HepG2 (cell line): ENCODE measurements around the gene SCARB2. TPM values are rescaled to one million over a fixed set of nuclear protein-coding genes. Genes with fewer than 3 reads are reported as not detected.

Experiments
- ATAC-seq: fragments of 200-7000 bp; cut with Tn5 transposase; 3 replicates; pipeline ENCODE4 v1.9.1; 2020; ENCODE audit warnings: mild to moderate bottlenecking, moderate library complexity
- BruUV-seq: library from RNA; stranded (reverse); fragments of 400-500 nt; replicated peaks from 2 replicates; lab custom pipeline; 2021; lab: Mats Ljungman, UMichigan
- CTCF ChIA-PET: fragments of 300-600 bp; formaldehyde crosslinking; extraction: SDS; loops from one replicate; lab custom pipeline; 2021; ENCODE audit warnings: low total read pairs, inconsistent platforms, low intra/inter-chr PET ratio; lab: Yijun Ruan, JAX
- POLR2A ChIA-PET: fragments of 350-600 bp; sonication (Branson Sonifier 250); formaldehyde crosslinking; loops from one replicate; lab custom pipeline; 2020; ENCODE audit warnings: antibody characterized with exemption, inconsistent platforms; lab: Yijun Ruan, JAX
- DNase-seq: peaks from one replicate; pipeline ENCODE4 v3.0.0-alpha.2; 2015; ENCODE audit warnings: low spot score
- FAIRE-seq: peaks from 3 replicates; lab custom pipeline; 2011; peaks lifted over from hg19 to GRCh38; lab: Jason Lieb, UNC
- H2AFZ ChIP-seq: one replicate; pipeline ENCODE4 v1.6.1; 2011; ENCODE audit warnings: low read length, inconsistent platforms
- H3K27ac ChIP-seq: fragments of 300-600 bp; 3 replicates; pipeline ENCODE4 v1.8.0; 2011; ENCODE audit warnings: mixed run types, mild to moderate bottlenecking, mixed read lengths, low read length, inconsistent platforms; ENCODE audit not compliant: insufficient read depth; ENCODE audit errors: extremely low read length
- H3K27me3 ChIP-seq, 2 experiments: fragments of 200-600 bp in 1 of 2; 2 replicates in 1 of 2; 3 replicates in 1 of 2; pipeline versions ENCODE4 v1.6.0 to v1.8.0; 2011; ENCODE audit warnings: low read length in 2 of 2, mild to moderate bottlenecking in 2 of 2, moderate library complexity in 2 of 2, inconsistent platforms in 1 of 2; ENCODE audit not compliant: insufficient read depth in 2 of 2, control insufficient read depth in 1 of 2
- H3K36me3 ChIP-seq, 2 experiments: fragments of 200-600 bp in 1 of 2; replicated peaks in 1 of 2; 2 replicates in 1 of 2; 3 replicates in 1 of 2; pipeline versions ENCODE4 v1.5.1 to v1.8.0; 2011; ENCODE audit warnings: low read length in 2 of 2, inconsistent platforms in 1 of 2; ENCODE audit not compliant: insufficient read depth in 2 of 2, control insufficient read depth in 1 of 2
- H3K4me1 ChIP-seq: 2 replicates; pipeline ENCODE4 v1.5.1; 2012; ENCODE audit warnings: low read length, inconsistent platforms; ENCODE audit not compliant: insufficient read depth
- H3K4me2 ChIP-seq: 2 replicates; pipeline ENCODE4 v1.6.0; 2011; ENCODE audit warnings: low read depth, low read length, inconsistent platforms
- H3K4me3 ChIP-seq, 3 experiments: fragments of 200-600 bp in 1 of 3; sonication (generic), shearing (Covaris generic) in 1 of 3; replicated peaks in 1 of 3; 2 replicates each; pipeline ENCODE4 v1.5.1; 2011 to 2016; ENCODE audit warnings: low read length in 3 of 3, inconsistent platforms in 2 of 3, low read depth in 2 of 3, mild to moderate bottlenecking in 2 of 3, control low read depth in 1 of 3, mixed read lengths in 1 of 3; ENCODE audit not compliant: insufficient read depth in 1 of 3
- H3K79me2 ChIP-seq: one replicate; pipeline ENCODE4 v1.6.1; 2011; ENCODE audit warnings: low read length, inconsistent platforms; ENCODE audit not compliant: insufficient read depth
- H3K9ac ChIP-seq: 2 replicates; pipeline ENCODE4 v1.6.0; 2011; ENCODE audit warnings: mild to moderate bottlenecking, low read depth, low read length, inconsistent platforms; ENCODE audit not compliant: insufficient read depth
- H3K9me3 ChIP-seq: 2 replicates; pipeline ENCODE4 v1.5.1; 2012; ENCODE audit warnings: mild to moderate bottlenecking, low read length
- H4K20me1 ChIP-seq: 2 replicates; pipeline ENCODE4 v1.6.0; 2011; ENCODE audit warnings: inconsistent platforms, mild to moderate bottlenecking, low read length, moderate library complexity; ENCODE audit not compliant: insufficient read depth
- PHF21A ChIP-seq: sonication (generic); formaldehyde crosslinking; IDR thresholded peaks from 2 replicates; pipeline ENCODE4 v1.5.0; 2020; ENCODE audit warnings: mild to moderate bottlenecking, missing genetic modification reagents
- WGBS: methylation state at CpG from one replicate; pipeline ENCODE4 v1.1.6; 2017; ENCODE audit warnings: low lambda C conversion rate; 5-methylcytosine and 5-hydroxymethylcytosine counted together
- in situ Hi-C: cut with HindIII; loops from 2 replicates; pipeline ENCODE4 v1.10.0; 2017; ENCODE audit warnings: low pct_unique_long_range_greater_than_20kb; ENCODE audit not compliant: extremely low pct_ligation_motif_present
- intact Hi-C: fragments of 100-400 bp; cut with micrococcal nuclease; formaldehyde crosslinking; loops from one replicate; pipeline ENCODE4 v1.10.0; 2022; ENCODE audit not compliant: unreplicated experiment
- polyA plus RNA-seq, 8 experiments: library from polyadenylated mRNA; depleted of rRNA in 3 of 8; stranded (reverse) in 7 of 8; unstranded in 1 of 8; fragments of >200 nt; fragmentation: Illumina TruSeq in 4 of 8; extraction: Trizol in 4 of 8; gene quantifications; 2 replicates each; pipeline versions ENCODE4 v1.2.1 to v1.2.3, GENCODE V29; 2011 to 2016; ENCODE audit warnings: low read depth in 4 of 8, missing spikeins in 1 of 8, mixed read lengths in 1 of 8; ENCODE audit not compliant: insufficient read depth in 1 of 8
- total RNA-seq, 5 experiments: library from RNA; depleted of rRNA; stranded (reverse); fragments of >200 nt; fragmentation: Illumina TruSeq; extraction: Trizol; gene quantifications; 2 replicates each; pipeline ENCODE4 v1.2.3, GENCODE V29; 2016; ENCODE audit warnings: low read depth in 1 of 5
- TF ChIP-seq, protein P1 (sequence below), 2 experiments: sonication (generic) in 1 of 2; formaldehyde crosslinking in 1 of 2; IDR thresholded peaks; 2 replicates each; pipeline versions ENCODE4 v1.4.0 to v1.6.1; 2016 to 2020; ENCODE audit warnings: borderline replicate concordance in 1 of 2, low read depth in 1 of 2, mild to moderate bottlenecking in 1 of 2, missing genetic modification reagents in 1 of 2
- TF ChIP-seq, protein P2 (sequence below): sonication (generic); formaldehyde crosslinking; IDR thresholded peaks from 2 replicates; pipeline ENCODE4 v1.5.1; 2020; ENCODE audit warnings: mild to moderate bottlenecking, missing genetic modification reagents, moderate library complexity
- TF ChIP-seq, protein P3 (sequence below): sonication (generic); formaldehyde crosslinking; IDR thresholded peaks from 2 replicates; pipeline ENCODE4 v1.9.0; 2021; ENCODE audit warnings: mild to moderate bottlenecking, missing genetic modification reagents
- TF ChIP-seq, protein P4 (sequence below): sonication (generic); formaldehyde crosslinking; IDR thresholded peaks from 2 replicates; pipeline ENCODE4 v1.5.0; 2020; ENCODE audit warnings: missing genetic modification reagents

SCARB2 gene
- total and polyA plus RNA-seq, 2 of the 13 experiments (the other 11 are each of a cell fraction or from before 2014, with no cell fraction given): 40.6 to 43.4 TPM

DNA sequence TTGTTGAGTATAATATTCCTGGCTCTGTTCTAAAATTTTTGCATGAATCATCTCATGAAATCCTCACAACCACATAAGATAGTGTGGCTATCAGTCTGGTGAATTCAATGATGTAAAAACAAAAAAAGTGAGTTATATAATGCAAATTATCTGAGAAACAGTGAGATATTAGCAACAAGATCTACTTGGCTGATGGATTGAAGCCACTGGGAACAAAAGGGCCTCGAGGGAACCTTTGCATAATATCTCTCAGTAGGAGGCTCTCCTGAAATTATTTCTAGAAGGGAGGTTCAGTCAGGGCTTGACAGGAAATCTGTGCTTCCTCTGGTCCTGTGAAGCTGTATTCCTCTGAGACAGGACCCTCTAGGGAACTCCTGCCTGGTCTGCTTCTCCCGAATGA lies 35.3 kb downstream of the SCARB2 start:
- no peak for DNase-seq
- Histone ChIP-seq H3K27ac (no peak overlapping the region), H3K9ac (no peak overlapping the region), H3K27me3 (no peaks in the 10 kb centered on the region), H3K79me2 (no peaks in the 10 kb centered on the region), H3K9me3 (no peaks in the 10 kb centered on the region), H3K4me1 (no peaks in the 10 kb centered on the region), H3K36me3 (peaks cover 5 to 41% of the 10 kb centered on the region in 2 experiments; a peak in 3 of 5 replicates), H4K20me1 (no peaks in the 10 kb centered on the region), H3K4me3 (no peak overlapping the region), H2AFZ (no peak overlapping the region), H3K4me2 (no peak overlapping the region)
- ChIA-PET CTCF (interaction anchor here (1.5 kb wide), 1 partner anchor 327 kb away, joined by 3 read pairs; no protein-coding TSS in a partner anchor), POLR2A (no interaction called here)
- intact Hi-C loops: no loop called here
- no TSS peak for BruUV-seq
- in situ Hi-C loops: loop anchor here (10.0 kb wide), 1 partner anchor 127 kb away; the partner anchor contains the start of gene STBD1
- FAIRE-seq: no peak
- ATAC-seq: no peak
- WGBS: 83% methylated on average over 2 of the region's 2 CpGs
- TF ChIP-seq, protein P1, sequence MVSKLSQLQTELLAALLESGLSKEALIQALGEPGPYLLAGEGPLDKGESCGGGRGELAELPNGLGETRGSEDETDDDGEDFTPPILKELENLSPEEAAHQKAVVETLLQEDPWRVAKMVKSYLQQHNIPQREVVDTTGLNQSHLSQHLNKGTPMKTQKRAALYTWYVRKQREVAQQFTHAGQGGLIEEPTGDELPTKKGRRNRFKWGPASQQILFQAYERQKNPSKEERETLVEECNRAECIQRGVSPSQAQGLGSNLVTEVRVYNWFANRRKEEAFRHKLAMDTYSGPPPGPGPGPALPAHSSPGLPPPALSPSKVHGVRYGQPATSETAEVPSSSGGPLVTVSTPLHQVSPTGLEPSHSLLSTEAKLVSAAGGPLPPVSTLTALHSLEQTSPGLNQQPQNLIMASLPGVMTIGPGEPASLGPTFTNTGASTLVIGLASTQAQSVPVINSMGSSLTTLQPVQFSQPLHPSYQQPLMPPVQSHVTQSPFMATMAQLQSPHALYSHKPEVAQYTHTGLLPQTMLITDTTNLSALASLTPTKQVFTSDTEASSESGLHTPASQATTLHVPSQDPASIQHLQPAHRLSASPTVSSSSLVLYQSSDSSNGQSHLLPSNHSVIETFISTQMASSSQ (IDR thresholded peaks at IDR 0.05; ENCODE audit: low read depth): no peak
- TF ChIP-seq, protein P1 (CRISPR knock-in tag; IDR thresholded peaks at IDR 0.05; ENCODE audit: borderline replicate concordance): no peak
- TF ChIP-seq, protein P2, sequence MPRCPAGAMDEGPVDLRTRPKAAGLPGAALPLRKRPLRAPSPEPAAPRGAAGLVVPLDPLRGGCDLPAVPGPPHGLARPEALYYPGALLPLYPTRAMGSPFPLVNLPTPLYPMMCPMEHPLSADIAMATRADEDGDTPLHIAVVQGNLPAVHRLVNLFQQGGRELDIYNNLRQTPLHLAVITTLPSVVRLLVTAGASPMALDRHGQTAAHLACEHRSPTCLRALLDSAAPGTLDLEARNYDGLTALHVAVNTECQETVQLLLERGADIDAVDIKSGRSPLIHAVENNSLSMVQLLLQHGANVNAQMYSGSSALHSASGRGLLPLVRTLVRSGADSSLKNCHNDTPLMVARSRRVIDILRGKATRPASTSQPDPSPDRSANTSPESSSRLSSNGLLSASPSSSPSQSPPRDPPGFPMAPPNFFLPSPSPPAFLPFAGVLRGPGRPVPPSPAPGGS (CRISPR knock-in tag): no peak
- TF ChIP-seq, protein P3, sequence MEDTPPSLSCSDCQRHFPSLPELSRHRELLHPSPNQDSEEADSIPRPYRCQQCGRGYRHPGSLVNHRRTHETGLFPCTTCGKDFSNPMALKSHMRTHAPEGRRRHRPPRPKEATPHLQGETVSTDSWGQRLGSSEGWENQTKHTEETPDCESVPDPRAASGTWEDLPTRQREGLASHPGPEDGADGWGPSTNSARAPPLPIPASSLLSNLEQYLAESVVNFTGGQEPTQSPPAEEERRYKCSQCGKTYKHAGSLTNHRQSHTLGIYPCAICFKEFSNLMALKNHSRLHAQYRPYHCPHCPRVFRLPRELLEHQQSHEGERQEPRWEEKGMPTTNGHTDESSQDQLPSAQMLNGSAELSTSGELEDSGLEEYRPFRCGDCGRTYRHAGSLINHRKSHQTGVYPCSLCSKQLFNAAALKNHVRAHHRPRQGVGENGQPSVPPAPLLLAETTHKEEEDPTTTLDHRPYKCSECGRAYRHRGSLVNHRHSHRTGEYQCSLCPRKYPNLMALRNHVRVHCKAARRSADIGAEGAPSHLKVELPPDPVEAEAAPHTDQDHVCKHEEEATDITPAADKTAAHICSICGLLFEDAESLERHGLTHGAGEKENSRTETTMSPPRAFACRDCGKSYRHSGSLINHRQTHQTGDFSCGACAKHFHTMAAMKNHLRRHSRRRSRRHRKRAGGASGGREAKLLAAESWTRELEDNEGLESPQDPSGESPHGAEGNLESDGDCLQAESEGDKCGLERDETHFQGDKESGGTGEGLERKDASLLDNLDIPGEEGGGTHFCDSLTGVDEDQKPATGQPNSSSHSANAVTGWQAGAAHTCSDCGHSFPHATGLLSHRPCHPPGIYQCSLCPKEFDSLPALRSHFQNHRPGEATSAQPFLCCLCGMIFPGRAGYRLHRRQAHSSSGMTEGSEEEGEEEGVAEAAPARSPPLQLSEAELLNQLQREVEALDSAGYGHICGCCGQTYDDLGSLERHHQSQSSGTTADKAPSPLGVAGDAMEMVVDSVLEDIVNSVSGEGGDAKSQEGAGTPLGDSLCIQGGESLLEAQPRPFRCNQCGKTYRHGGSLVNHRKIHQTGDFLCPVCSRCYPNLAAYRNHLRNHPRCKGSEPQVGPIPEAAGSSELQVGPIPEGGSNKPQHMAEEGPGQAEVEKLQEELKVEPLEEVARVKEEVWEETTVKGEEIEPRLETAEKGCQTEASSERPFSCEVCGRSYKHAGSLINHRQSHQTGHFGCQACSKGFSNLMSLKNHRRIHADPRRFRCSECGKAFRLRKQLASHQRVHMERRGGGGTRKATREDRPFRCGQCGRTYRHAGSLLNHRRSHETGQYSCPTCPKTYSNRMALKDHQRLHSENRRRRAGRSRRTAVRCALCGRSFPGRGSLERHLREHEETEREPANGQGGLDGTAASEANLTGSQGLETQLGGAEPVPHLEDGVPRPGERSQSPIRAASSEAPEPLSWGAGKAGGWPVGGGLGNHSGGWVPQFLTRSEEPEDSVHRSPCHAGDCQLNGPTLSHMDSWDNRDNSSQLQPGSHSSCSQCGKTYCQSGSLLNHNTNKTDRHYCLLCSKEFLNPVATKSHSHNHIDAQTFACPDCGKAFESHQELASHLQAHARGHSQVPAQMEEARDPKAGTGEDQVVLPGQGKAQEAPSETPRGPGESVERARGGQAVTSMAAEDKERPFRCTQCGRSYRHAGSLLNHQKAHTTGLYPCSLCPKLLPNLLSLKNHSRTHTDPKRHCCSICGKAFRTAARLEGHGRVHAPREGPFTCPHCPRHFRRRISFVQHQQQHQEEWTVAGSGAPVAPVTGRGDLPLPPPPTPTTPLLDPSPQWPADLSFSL: no peak
- no peak for TF ChIP-seq PHF21A
- TF ChIP-seq, protein P4, sequence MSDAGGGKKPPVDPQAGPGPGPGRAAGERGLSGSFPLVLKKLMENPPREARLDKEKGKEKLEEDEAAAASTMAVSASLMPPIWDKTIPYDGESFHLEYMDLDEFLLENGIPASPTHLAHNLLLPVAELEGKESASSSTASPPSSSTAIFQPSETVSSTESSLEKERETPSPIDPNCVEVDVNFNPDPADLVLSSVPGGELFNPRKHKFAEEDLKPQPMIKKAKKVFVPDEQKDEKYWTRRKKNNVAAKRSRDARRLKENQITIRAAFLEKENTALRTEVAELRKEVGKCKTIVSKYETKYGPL: no peak
